ENCODE data around the gene TACC3.

The TACC3 gene

GRCh38 chr4:1783015-1783414, 61.7 kb downstream of the TACC3 start:
- H3K4me3 ChIP-seq (ENCODE audit: low read length): no peak overlapping the region
- no peaks in the 10 kb centered on the region; the same call in 1 of the 2 replicates for H3K4me1 ChIP-seq (ENCODE audit: control insufficient read depth, low read length)
- no peak overlapping the region for H3K27ac ChIP-seq (ENCODE audit: low read depth, low read length)
- H3K9me2 ChIP-seq (replicated peaks; ENCODE audit: control insufficient read depth, low read length): no peaks in the 10 kb centered on the region
- H3K79me2 ChIP-seq (ENCODE audit: control insufficient read depth, low read length): no peaks in the 10 kb centered on the region
- no peak overlapping the region for H3K4me2 ChIP-seq (ENCODE audit: low read length)
- no peak for TF ChIP-seq CTCF (IDR thresholded peaks at IDR 0.05; ENCODE audit: low read depth, low read length, poor library complexity, severe bottlenecking)
- no peak for TF ChIP-seq EZH2phosphoT487 (IDR thresholded peaks at IDR 0.05; ENCODE audit: borderline replicate concordance, low read length)
- H3K27me3 ChIP-seq (ENCODE audit: control insufficient read depth, low read length): no peaks in the 10 kb centered on the region
- H4K20me1 ChIP-seq (ENCODE audit: control insufficient read depth, insufficient read depth, low read depth, low read length): no peaks in the 10 kb centered on the region
- no peaks in the 10 kb centered on the region for H3K36me3 ChIP-seq (ENCODE audit: control insufficient read depth, low read length)
- no peaks in the 10 kb centered on the region for H3F3A ChIP-seq (ENCODE audit: control insufficient read depth, insufficient read depth)
- no peaks in the 10 kb centered on the region for H3K9me3 ChIP-seq (ENCODE audit: control insufficient read depth, insufficient read depth, low read length)

GRCh38 chr4:1783970-1784369, 62.6 kb downstream of the TACC3 start:
- no peak overlapping the region for H3K27ac ChIP-seq (ENCODE audit: low read depth, low read length)
- TF ChIP-seq CTCF (IDR thresholded peaks at IDR 0.05; ENCODE audit: low read depth, low read length, poor library complexity, severe bottlenecking): no peak
- no peak for TF ChIP-seq EZH2phosphoT487 (IDR thresholded peaks at IDR 0.05; ENCODE audit: borderline replicate concordance, low read length)
- H3K4me3 ChIP-seq (ENCODE audit: low read length): no peak overlapping the region
- H3K4me1 ChIP-seq (ENCODE audit: control insufficient read depth, low read length): no peaks in the 10 kb centered on the region; the same call in 1 of the 2 replicates
- no peaks in the 10 kb centered on the region for H4K20me1 ChIP-seq (ENCODE audit: control insufficient read depth, insufficient read depth, low read depth, low read length)
- H3K36me3 ChIP-seq (ENCODE audit: control insufficient read depth, low read length): no peaks in the 10 kb centered on the region
- H3K27me3 ChIP-seq (ENCODE audit: control insufficient read depth, low read length): no peaks in the 10 kb centered on the region
- H3F3A ChIP-seq (ENCODE audit: control insufficient read depth, insufficient read depth): no peaks in the 10 kb centered on the region
- no peaks in the 10 kb centered on the region for H3K79me2 ChIP-seq (ENCODE audit: control insufficient read depth, low read length)
- no peak overlapping the region for H3K4me2 ChIP-seq (ENCODE audit: low read length)
- no peaks in the 10 kb centered on the region for H3K9me2 ChIP-seq (replicated peaks; ENCODE audit: control insufficient read depth, low read length)
- no peaks in the 10 kb centered on the region for H3K9me3 ChIP-seq (ENCODE audit: control insufficient read depth, insufficient read depth, low read length)

- Histone ChIP-seq H3K79me2 (ENCODE audit: control insufficient read depth, low read length) (no peaks in the 10 kb centered on the region), H3K9me2 (replicated peaks; ENCODE audit: control insufficient read depth, low read length) (no peaks in the 10 kb centered on the region), H3F3A (ENCODE audit: control insufficient read depth, insufficient read depth) (no peaks in the 10 kb centered on the region), H3K4me2 (ENCODE audit: low read length) (no peak overlapping the region), H3K4me1 (ENCODE audit: control insufficient read depth, low read length) (no peaks in the 10 kb centered on the region; the same call in 1 of the 2 replicates), H4K20me1 (ENCODE audit: control insufficient read depth, insufficient read depth, low read depth, low read length) (no peaks in the 10 kb centered on the region), H3K27ac (ENCODE audit: low read depth, low read length) (no peak overlapping the region), H3K4me3 (ENCODE audit: low read length) (no peak overlapping the region), H3K9me3 (ENCODE audit: control insufficient read depth, insufficient read depth, low read length) (no peaks in the 10 kb centered on the region), H3K27me3 (ENCODE audit: control insufficient read depth, low read length) (no peaks in the 10 kb centered on the region), H3K36me3 (ENCODE audit: control insufficient read depth, low read length) (no peaks in the 10 kb centered on the region)
- no peak for TF ChIP-seq CTCF (IDR thresholded peaks at IDR 0.05; ENCODE audit: low read depth, low read length, poor library complexity, severe bottlenecking)
- no peak for TF ChIP-seq EZH2phosphoT487 (IDR thresholded peaks at IDR 0.05; ENCODE audit: borderline replicate concordance, low read length)
Observed at GRCh38 chr4:1784395-1784788, 63.1 kb downstream of the TACC3 start.
